ENCODE measurements around the gene MRPL45.

The MRPL45 gene

DNA sequence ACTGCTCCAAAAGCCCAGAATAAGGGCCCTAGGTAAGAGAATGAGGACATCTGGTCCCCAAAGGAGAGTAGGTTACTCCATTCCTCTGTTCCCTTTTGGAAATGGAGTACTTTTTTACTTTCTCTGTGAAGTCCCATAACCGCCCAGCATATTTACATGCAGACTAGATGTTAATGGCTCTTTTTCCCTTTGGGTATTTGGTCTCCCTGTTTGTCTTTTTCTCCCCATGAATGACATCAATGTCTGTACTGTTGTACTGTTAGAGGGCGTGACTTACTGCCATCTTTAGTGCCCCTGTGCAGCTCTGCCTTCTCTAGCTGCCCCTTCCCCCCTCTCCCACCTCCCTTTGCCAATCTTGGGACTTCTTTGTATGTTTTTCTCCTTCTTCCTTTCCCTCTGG is 27.8 kb downstream of the MRPL45 start:
- DNase-seq (ENCODE audit: extremely low read depth in 1 of 2, low read depth in 1 of 2), result no peak

GRCh38 chr17:38325221-38325851 is 28.4 kb downstream of the MRPL45 start:
- no peak for DNase-seq (ENCODE audit: extremely low read depth in 1 of 2, low read depth in 1 of 2)

- DNase-seq (ENCODE audit: extremely low read depth in 1 of 2, low read depth in 1 of 2), result no peak
These were observed 30.2 kb downstream of the MRPL45 start for GRCh38 chr17:38326996-38327792.

DNA sequence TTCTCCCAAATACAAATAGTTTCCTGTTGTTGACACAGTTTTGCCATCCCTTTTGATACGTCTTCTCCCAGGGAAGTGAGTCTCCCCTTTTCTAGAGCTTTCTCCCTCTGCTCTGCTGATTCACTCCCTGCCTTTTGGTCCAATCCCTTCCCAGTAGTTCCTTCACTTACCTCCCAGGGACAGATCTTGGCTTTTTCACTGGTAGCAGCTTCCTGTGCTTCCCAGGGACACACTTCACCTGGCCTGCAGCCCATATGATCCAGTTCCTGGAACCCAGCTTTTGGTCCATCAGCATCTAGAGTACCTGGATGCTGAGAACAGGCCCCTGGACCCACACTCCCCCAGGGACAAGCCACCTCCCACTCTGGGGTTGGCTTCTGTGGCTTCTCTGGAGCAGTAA is 31.0 kb downstream of the MRPL45 start:
- DNase-seq (ENCODE audit: extremely low read depth in 1 of 2, low read depth in 1 of 2), result no peak

DNA sequence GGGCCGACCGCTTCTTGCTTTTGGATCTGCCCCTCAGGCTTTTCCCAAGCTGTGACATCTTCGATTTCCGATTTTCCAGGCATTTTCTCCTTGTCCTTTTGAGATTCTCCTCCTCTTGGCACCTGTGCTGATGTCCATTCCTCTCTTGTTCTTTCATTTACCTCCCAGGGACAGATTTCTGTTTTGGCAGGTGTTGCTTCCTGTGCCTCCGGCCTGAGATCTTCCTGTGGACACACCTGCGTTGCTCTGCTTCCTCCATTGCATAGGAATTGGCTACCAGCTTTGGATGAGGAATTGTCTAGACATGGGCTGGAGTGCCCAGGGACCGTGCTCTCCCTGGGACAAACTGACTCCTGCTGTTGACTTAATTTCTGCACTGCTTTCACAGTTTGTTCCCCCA is 31.7 kb downstream of the MRPL45 start:
- DNase-seq (ENCODE audit: extremely low read depth in 1 of 2, low read depth in 1 of 2), result no peak

- no peak for DNase-seq (ENCODE audit: extremely low read depth in 1 of 2, low read depth in 1 of 2)
These were observed 32.3 kb downstream of the MRPL45 start for GRCh38 chr17:38329284-38329683.

- DNase-seq (ENCODE audit: extremely low read depth in 1 of 2, low read depth in 1 of 2), result no peak
These were observed 33.1 kb downstream of the MRPL45 start for GRCh38 chr17:38329808-38330730.

DNA sequence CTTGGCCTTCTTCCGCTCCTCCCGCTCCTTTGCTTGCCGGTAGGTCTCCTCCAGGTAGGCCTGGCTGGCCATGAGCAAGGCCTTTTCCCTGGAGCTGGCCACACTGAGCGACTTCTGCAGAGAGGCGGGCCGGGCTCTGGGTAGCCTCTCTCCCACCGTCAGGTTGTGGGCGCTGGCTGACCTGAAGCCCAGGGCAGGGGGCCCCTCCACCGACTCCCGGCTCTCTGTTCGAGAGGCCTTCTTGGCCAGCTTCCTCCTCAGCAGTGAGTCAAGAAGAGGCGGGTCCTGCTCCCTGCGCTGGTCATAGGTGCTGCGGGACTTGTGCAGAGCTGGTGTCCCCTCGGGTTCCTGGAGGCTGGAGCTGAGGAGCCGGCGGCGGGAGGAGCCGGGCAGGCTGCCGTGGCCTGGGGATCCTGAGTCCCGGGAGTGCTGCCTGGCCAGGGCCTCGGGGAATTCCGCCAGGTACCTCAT is 34.0 kb downstream of the MRPL45 start:
- no peak for DNase-seq (ENCODE audit: extremely low read depth in 1 of 2, low read depth in 1 of 2)

DNA sequence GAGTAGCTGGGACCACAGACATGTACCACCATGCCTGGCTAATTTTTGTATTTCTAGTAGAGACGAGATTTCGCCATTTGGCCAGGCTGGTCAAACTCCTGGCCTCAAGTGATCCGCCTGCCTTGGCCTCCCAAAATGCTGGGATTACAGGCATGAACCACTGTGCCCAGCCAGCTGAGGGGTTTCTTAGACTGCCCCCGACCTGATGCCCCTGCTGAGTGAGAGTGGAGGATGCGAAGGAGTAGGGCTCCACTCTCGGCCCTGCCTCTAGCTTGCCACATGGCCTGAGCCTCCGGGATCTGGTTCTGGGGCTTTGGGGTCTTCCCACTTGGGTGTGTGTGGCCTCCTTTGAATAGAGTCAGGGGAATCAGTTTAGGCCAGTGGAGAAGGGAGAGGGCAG is 35.8 kb downstream of the MRPL45 start:
- no peak for DNase-seq (ENCODE audit: extremely low read depth in 1 of 2, low read depth in 1 of 2)

- no peak for DNase-seq (ENCODE audit: extremely low read depth in 1 of 2, low read depth in 1 of 2)
These were observed 36.8 kb downstream of the MRPL45 start for GRCh38 chr17:38333635-38334295.

- DNase-seq (ENCODE audit: extremely low read depth in 1 of 2, low read depth in 1 of 2), result no peak
These were observed 37.8 kb downstream of the MRPL45 start for GRCh38 chr17:38334480-38335364.

DNA sequence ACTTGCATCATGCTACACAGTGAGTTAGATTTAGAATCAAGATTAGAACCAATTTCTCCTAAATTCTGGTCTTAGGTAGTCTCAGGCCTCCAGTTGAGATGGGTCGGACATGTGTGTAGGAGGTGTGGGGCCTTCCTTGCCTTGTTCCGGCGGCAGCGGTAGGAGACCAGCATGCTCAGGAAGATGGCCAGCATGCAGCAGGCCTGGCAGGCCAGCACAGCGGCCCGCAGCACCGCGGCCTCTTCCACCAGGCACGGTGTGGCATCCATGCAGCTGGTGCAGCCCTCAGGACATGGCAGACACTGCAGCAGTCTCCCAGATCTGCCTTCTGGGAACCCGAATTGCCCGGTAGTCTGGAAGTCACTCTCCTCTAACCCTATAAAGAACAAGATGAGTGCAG is 39.9 kb downstream of the MRPL45 start:
- no peak for DNase-seq (ENCODE audit: extremely low read depth in 1 of 2, low read depth in 1 of 2)

GRCh38 chr17:38338053-38338452 is 41.1 kb downstream of the MRPL45 start:
- no peak for DNase-seq (ENCODE audit: extremely low read depth in 1 of 2, low read depth in 1 of 2)

DNA sequence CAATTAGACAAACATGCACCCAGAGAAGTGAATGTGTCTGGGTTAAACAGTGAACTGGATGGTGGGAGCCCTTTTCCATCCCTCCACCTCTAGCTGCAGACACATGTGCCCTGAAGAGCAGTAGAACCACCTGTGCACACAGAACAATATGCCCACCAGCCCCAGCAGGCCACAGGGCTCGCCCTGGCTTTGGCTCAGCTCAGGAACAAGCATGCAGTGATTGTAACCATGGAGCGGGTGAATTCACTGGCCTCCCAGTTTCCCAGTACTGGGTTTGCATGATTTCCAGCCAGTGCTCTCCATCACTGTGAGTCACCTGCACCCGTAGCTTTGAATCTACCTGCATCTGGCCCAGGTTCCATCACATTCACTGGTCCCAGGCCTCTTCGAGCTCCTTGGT is 41.6 kb downstream of the MRPL45 start:
- DNase-seq (ENCODE audit: extremely low read depth in 1 of 2, low read depth in 1 of 2), result no peak

DNA sequence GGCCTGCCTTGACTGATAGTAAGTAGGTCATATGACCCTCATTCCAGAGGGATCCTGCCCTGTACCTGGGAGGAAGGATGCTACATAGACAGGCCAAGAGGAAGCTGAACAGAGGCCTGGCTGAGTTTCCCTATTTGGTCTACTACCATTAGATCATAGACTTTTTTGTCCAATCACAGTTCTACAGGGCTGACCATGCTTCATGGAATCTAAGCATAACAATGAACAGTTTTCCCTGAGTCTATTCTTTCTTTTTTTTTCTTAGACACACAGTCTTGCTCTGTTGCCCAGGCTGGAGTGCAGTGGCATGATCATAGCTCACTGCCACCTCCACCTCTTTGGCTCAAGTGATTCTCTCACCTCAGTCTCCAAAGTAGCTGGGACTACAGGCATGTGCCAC is 42.9 kb downstream of the MRPL45 start:
- no peak for DNase-seq (ENCODE audit: extremely low read depth in 1 of 2, low read depth in 1 of 2)

GRCh38 chr17:38341035-38341721 is 44.2 kb downstream of the MRPL45 start:
- no peak for DNase-seq (ENCODE audit: extremely low read depth in 1 of 2, low read depth in 1 of 2)

DNA sequence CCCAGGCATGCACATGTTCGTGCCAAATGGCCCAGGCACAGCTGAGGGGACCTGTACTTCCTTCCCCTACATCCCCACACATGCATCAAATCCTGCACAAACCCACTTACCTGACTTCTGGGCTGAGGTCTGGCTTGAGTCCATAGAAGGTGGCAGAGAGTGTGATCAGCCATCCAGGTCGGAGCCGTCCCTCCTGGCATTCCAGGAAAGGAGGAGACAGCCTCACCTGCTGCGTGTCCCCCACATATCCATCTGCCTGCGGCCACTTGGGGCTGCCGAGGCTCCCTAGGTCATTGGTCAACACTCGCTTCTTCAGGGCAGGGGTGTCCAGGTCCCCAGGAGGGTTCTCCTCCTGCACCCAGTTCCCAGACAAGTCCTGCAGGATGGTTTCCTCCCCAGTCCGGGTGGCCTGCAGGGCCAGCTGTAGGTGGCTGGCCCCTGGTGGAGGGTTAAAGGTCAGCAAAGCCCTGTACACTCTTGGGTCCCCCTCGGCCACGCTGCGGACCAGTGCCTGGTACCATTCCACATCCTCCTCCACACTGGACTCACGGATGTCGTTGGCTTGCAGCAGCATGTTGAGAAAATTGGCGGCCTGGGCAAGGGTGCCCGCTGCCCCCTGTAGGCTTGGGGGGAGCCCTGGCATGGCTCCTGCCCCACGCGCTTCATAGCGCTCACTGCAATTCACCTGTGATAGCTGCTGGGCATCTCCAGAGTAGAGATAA is 46.1 kb downstream of the MRPL45 start:
- DNase-seq (ENCODE audit: extremely low read depth in 1 of 2, low read depth in 1 of 2), result no peak

DNA sequence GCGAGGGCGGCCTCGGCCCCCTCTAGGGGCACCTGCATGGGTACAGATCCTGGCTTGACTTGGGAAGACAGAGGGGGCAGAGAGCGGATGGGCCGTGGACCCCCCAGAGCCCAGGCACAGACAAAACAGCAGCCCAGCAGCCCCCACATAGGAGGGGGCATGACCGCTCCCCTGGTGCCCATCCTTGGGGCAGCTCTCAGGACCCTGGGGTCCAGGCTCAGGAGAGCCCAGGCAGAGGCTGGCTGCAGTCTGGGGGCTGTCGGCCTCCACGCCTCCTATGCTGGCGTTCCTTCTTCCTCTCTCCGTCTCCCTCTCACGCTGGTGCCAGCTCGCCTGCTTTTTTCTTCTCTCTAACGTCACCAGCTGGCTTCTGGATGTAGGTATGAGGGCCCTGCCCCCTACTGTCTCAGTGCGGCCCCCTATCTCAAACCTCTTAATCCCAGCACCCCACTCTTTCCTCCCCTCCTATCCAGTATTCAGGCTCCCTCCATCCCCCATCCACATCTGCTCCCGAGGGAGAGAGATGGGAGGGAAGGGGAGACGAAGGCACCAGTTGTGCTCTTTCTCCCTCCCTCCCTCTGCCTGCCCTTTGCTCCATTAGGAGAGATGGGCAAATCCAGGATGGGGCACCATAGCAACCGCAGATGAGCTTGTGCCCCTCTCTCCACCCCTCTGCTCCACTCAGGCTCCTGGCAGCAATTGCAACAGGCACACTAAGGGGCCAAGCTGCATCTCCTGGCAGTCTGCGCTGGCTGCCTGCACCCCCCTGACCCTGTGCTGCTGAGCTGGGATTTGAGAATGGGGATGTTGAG is 46.8 kb downstream of the MRPL45 start, which contains the start of gene GPR179:
GPR179 (minus strand) TSS at position 349 of the 812 bp plus-strand sequence; CDS start at position 182, 167 bp downstream.
- DNase-seq (ENCODE audit: extremely low read depth in 1 of 2, low read depth in 1 of 2), result no peak
